Activated CD4-positive, alpha-beta T cell treated with anti-CD3 and anti-CD28 coated beads, Interleukin-2, amount 10 ng/mL, durations not matched to agents 24 days and 14 days (primary cell): Measurements from ENCODE around the gene MAP2K2. TPM values are rescaled to one million over a fixed set of nuclear protein-coding genes. Genes with fewer than 3 reads are reported as not detected.
"Not testable (repeated sequence)": the region's sequence is repeated elsewhere in the genome, so short reads cannot be mapped to it uniquely, and the experiment has no call there.

Source experiments
- DNase-seq: peaks from one replicate; pipeline ENCODE4 v3.0.0; 2022
- H3K27ac Mint-ChIP-seq: one replicate; pipeline ENCODE4 v1.8.0; 2022; ENCODE audit warnings: mild to moderate bottlenecking, mixed read lengths
- H3K27me3 Mint-ChIP-seq: one replicate; pipeline ENCODE4 v1.8.0; 2022; ENCODE audit warnings: mixed read lengths
- H3K36me3 Mint-ChIP-seq: one replicate; pipeline ENCODE4 v1.8.0; 2022; ENCODE audit warnings: low read depth, mild to moderate bottlenecking, mixed read lengths
- H3K4me1 Mint-ChIP-seq: one replicate; pipeline ENCODE4 v1.8.0; 2021; ENCODE audit warnings: mixed read lengths
- H3K4me3 Mint-ChIP-seq: one replicate; pipeline ENCODE4 v1.8.0; 2022; ENCODE audit warnings: mild to moderate bottlenecking, moderate library complexity, mixed read lengths
- H3K9me3 Mint-ChIP-seq: one replicate; pipeline ENCODE4 v1.8.0; 2021; ENCODE audit warnings: mixed read lengths
- intact Hi-C: fragments of 100-400 bp; cut with micrococcal nuclease; formaldehyde crosslinking; loops from one replicate; pipeline ENCODE4 v1.15.1; 2023
- total RNA-seq: library from RNA; stranded (reverse); gene quantifications from 2 replicates; pipeline ENCODE4 v1.2.3, GENCODE V29; 2022

MAP2K2 gene
- total RNA-seq, 1 donor from 2014 or later, result 135 TPM

DNA sequence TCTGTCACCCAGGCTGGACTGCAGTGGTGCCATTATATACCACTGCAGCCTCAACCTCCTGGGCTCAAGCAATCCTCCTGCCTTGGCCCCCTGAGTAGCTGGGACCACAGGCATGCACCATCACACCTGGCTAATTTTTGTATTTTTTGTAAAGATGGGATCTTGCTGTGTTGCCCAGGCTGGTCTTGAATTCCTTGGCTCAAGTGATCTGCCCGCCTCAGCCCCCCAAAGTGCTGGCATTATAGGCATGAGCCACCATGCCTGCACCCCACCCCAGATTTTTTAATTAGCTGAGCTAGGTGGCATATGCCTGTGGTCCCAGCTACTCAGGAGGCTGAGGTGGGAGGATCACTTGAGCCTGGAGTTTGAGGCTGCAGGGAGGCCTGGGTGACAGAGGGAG, 19.0 kb upstream of the MAP2K2 start:
- DNase-seq, H3K9me3 Mint-ChIP-seq, H3K27me3 Mint-ChIP-seq, H3K4me3 Mint-ChIP-seq, H3K4me1 Mint-ChIP-seq, H3K36me3 Mint-ChIP-seq, intact Hi-C loops, H3K27ac Mint-ChIP-seq: not testable (repeated sequence)

GRCh38 chr19:4140237-4140711, 16.4 kb upstream of the MAP2K2 start:
- H3K36me3 Mint-ChIP-seq, result no peaks in the 10 kb centered on the region
- peak; percentile 75 for DNase-seq
- intact Hi-C loops, result no loop called here
- peaks cover 7% of the 10 kb centered on the region for H3K27me3 Mint-ChIP-seq
- peaks cover 8% of the 10 kb centered on the region for H3K4me1 Mint-ChIP-seq
- H3K9me3 Mint-ChIP-seq, result no peaks in the 10 kb centered on the region
- H3K4me3 Mint-ChIP-seq, result no peak overlapping the region
- no peak overlapping the region for H3K27ac Mint-ChIP-seq

DNA sequence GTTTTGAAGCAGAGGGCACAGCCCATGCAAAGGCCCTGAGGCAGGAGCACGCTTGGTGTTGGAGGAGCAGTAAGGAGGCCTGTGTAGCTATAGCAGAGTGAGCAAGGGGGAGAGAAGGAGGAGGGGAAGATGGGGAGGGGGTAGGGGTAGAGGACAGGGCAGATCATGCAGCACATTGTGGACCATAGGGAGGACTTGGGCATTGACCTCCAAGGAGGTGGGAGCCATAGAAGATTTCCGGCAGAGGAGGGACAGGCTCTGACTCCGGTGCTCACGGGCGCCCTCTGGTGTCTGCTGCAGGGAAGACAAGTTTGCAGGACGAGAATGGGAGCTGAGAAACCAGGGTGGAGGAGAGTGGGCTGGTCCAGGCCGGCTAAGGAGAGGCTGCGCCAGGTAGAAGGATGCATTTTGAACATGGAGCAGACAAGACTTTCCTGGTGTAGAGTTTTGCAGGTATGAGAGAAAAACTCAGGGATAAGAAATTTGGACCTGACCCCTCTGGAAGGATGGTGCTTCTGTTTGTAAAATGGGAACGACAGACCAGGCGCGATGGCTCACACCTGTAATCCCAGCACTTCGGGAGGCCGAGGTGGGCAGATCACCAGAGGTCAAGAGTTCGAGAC, 15.8 kb upstream of the MAP2K2 start:
- H3K27me3 Mint-ChIP-seq, result peaks cover 6% of the 10 kb centered on the region
- DNase-seq, result peak; percentile 96
- no peaks in the 10 kb centered on the region for H3K9me3 Mint-ChIP-seq
- H3K4me1 Mint-ChIP-seq, result peaks cover 8% of the 10 kb centered on the region
- H3K27ac Mint-ChIP-seq, result peak overlapping the region; percentile 2
- H3K4me3 Mint-ChIP-seq, result peak overlapping the region; percentile 4
- intact Hi-C loops, result loop anchor here (2.0 kb wide), 1 partner anchor 153 kb away; no protein-coding TSS in a partner anchor
- no peaks in the 10 kb centered on the region for H3K36me3 Mint-ChIP-seq

- Mint-ChIP-seq H3K4me1 (peaks cover 8% of the 10 kb centered on the region), H3K4me3 (no peak overlapping the region), H3K9me3 (no peaks in the 10 kb centered on the region), H3K27ac (no peak overlapping the region), H3K36me3 (no peaks in the 10 kb centered on the region), H3K27me3 (peaks cover 4% of the 10 kb centered on the region)
- DNase-seq, result no peak
- intact Hi-C loops, result loop anchor here (2.0 kb wide), 1 partner anchor 152 kb away; no protein-coding TSS in a partner anchor
Observed at GRCh38 chr19:4138445-4138844, 14.5 kb upstream of the MAP2K2 start.

DNA sequence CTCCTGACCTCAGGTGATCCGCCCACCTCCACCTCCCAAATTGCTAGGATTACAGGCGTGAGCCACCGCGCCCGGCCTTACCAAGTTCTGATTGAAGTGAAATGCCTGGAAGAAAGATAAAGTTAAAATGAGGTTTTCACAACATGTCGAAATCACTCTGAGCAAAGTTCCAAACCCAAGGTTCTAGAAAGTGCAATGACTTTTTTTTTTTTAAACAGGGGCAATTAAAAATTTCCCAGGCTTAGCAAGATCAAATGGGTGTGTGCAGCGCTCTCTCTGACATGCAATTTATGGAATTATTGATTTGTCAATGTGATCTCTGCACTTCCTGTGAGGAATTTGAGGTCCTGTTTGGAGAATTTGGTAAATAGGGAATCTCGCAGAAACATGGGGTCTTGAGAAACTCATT, 12.8 kb upstream of the MAP2K2 start:
- H3K4me1 Mint-ChIP-seq, result peaks cover 8% of the 10 kb centered on the region
- H3K36me3 Mint-ChIP-seq, result no peaks in the 10 kb centered on the region
- no peak overlapping the region for H3K4me3 Mint-ChIP-seq
- H3K9me3 Mint-ChIP-seq, result no peaks in the 10 kb centered on the region
- H3K27ac Mint-ChIP-seq, result no peak overlapping the region
- DNase-seq, result no peak
- intact Hi-C loops, result no loop called here
- H3K27me3 Mint-ChIP-seq, result peaks cover 4% of the 10 kb centered on the region

GRCh38 chr19:4135386-4135785, 11.5 kb upstream of the MAP2K2 start:
- H3K4me1 Mint-ChIP-seq, intact Hi-C loops, H3K27ac Mint-ChIP-seq, H3K9me3 Mint-ChIP-seq, DNase-seq, H3K27me3 Mint-ChIP-seq, H3K36me3 Mint-ChIP-seq, H3K4me3 Mint-ChIP-seq: not testable (repeated sequence)

DNA sequence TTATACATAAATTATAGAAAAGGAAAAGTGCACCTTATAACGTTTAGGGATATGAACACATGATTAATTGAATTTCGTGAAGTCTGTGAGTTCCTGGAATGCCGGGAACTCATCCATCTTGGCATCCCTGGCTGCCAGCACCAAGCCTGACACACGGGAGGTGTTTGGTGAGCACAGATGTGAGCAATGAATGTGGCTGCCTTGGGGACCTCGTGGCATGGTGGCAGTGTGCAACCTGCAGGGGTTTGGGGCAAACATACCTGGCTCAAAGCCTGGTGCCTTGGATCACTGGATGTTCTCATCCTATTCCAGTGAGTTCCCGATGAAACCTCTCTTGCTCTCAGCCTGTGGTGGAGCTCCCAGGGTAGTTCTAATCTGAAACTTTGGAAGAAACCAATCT, 10.4 kb upstream of the MAP2K2 start:
- no peaks in the 10 kb centered on the region for H3K9me3 Mint-ChIP-seq
- H3K27ac Mint-ChIP-seq, result no peak overlapping the region
- H3K4me1 Mint-ChIP-seq, result no peaks in the 10 kb centered on the region
- no peaks in the 10 kb centered on the region for H3K36me3 Mint-ChIP-seq
- H3K27me3 Mint-ChIP-seq, result peaks cover 4% of the 10 kb centered on the region
- intact Hi-C loops, result no loop called here
- no peak overlapping the region for H3K4me3 Mint-ChIP-seq
- DNase-seq, result no peak

DNA sequence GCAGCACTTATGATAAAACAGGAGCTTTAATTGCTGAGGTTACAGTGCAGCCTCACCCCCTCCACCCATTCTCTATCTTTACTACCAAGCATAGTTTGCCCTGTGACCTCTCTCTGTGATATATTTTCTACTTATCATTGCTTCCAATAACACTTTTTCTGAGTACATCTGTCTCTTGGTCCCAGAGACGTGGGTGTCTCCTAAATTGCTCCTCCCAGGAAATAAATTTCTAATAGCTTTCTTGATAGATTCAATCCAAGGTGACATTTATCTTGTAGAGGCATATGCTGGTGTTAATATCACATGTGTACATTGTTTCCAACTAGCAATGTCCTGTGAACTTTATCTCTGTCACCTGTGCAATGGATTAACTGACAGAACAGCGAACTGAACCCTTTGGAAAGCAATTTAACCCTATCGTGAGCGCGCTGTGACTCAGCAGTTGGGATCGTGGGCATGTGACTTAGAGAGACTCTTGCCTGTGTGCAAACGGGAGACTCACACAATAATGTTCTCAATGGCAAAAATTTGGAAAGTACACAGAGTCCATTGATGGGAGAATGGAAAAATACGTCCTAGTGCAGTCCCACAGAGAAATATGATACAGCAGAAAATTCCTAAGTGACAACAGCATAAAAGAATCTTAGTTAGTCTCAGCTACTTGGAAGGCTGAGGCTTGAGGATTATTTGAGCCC, 7.0 kb upstream of the MAP2K2 start:
- no peaks in the 10 kb centered on the region for H3K36me3 Mint-ChIP-seq
- no peaks in the 10 kb centered on the region for H3K9me3 Mint-ChIP-seq
- H3K4me1 Mint-ChIP-seq, result peaks cover 3% of the 10 kb centered on the region
- no peak overlapping the region for H3K4me3 Mint-ChIP-seq
- no peak overlapping the region for H3K27ac Mint-ChIP-seq
- no peak for DNase-seq
- H3K27me3 Mint-ChIP-seq, result peaks cover 2% of the 10 kb centered on the region
- intact Hi-C loops, result no loop called here

DNA sequence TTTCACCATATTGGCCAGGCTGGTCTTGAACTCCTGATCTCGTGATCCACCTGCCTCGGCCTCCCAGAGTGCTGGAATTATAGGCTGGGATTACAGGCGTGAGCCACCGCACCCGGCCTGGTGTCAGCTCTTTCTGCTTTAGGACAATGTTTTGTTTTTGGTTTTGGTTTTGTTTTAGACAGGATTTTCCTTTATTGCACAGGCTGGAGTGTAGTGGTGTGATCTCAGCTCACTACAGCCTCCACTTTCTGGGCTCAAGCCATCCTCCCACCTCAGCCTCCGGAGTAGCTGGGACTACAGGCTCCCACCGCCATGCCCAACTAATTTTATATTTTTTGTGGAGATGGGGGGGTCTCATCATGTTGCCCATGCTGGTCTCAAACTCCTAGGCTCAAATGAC, 5.1 kb upstream of the MAP2K2 start:
- H3K36me3 Mint-ChIP-seq, H3K9me3 Mint-ChIP-seq, H3K27ac Mint-ChIP-seq, H3K27me3 Mint-ChIP-seq, DNase-seq, H3K4me1 Mint-ChIP-seq, intact Hi-C loops, H3K4me3 Mint-ChIP-seq: not testable (repeated sequence)

DNA sequence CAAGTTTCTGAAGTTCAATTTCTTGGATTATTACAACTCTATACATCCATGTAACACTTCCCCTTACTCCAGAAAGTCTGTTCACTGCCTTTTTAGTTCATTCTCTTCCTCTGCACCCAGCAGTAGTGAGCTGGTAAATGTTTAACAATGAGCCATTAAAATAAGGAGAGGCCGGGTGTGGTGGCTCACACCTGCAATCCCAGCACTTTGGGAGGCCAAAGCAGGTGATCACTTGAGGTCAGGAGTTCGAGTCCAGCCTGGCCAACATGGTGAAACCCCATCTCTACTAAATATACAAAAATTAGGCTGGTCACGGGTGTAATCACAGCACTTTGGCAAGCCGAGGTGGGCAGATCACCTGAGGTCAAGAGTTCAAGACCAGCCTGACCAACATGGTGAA, 3.4 kb upstream of the MAP2K2 start:
- H3K27me3 Mint-ChIP-seq, intact Hi-C loops, DNase-seq, H3K4me3 Mint-ChIP-seq, H3K9me3 Mint-ChIP-seq, H3K27ac Mint-ChIP-seq, H3K36me3 Mint-ChIP-seq: not testable (repeated sequence)
- peaks cover 16% of the 10 kb centered on the region for H3K4me1 Mint-ChIP-seq

DNA sequence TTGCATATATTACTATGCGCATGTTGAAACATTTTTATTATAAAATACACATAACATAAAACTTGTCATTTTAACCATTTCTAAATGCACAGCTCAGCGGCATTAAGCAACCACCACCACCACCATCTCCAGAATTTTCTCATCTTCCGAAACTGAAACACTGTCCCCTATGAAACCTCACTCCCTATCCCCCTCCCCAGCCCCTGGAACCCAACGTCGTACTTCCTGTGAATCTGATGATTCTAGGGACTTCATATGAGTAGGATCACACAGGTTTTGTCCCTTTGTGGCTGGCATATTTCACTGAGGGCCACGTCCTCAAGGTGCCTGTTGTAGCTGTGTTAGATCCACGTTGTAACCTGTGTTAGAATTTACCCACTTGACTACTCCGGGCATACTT, 716 bp upstream of the MAP2K2 start:
- Mint-ChIP-seq H3K36me3 (peaks cover 2% of the 10 kb centered on the region), H3K9me3 (no peaks in the 10 kb centered on the region), H3K27me3 (no peaks in the 10 kb centered on the region), H3K27ac (peak overlapping the region; percentile 67), H3K4me3 (peak overlapping the region; percentile 76), H3K4me1 (peaks cover 23% of the 10 kb centered on the region)
- DNase-seq, result no peak
- intact Hi-C loops, result loop anchor here (5.0 kb wide), 1 partner anchor 57 kb away; the partner anchor contains the start of gene ZBTB7A

- no peak for DNase-seq
- intact Hi-C loops, result loop anchor here (5.0 kb wide), 1 partner anchor 55 kb away; the partner anchor contains the start of gene ZBTB7A
- Mint-ChIP-seq H3K4me3 (peak overlapping the region; percentile 99), H3K27me3 (no peaks in the 10 kb centered on the region), H3K27ac (peak overlapping the region; percentile 95), H3K4me1 (peaks cover 25% of the 10 kb centered on the region), H3K36me3 (peaks cover 8% of the 10 kb centered on the region), H3K9me3 (no peaks in the 10 kb centered on the region)
Observed at GRCh38 chr19:4122480-4122879, 1.4 kb downstream of the MAP2K2 start.

- Mint-ChIP-seq H3K36me3 (peaks cover 10% of the 10 kb centered on the region), H3K9me3 (no peaks in the 10 kb centered on the region), H3K4me1 (peaks cover 27% of the 10 kb centered on the region), H3K4me3 (peak overlapping the region; percentile 55), H3K27ac (peak overlapping the region; percentile 45), H3K27me3 (no peaks in the 10 kb centered on the region)
- DNase-seq, result no peak
- intact Hi-C loops, result loop anchor here (5.0 kb wide), 1 partner anchor 55 kb away; the partner anchor contains the start of gene ZBTB7A
Observed at GRCh38 chr19:4121815-4122214, 2.1 kb downstream of the MAP2K2 start.

DNA sequence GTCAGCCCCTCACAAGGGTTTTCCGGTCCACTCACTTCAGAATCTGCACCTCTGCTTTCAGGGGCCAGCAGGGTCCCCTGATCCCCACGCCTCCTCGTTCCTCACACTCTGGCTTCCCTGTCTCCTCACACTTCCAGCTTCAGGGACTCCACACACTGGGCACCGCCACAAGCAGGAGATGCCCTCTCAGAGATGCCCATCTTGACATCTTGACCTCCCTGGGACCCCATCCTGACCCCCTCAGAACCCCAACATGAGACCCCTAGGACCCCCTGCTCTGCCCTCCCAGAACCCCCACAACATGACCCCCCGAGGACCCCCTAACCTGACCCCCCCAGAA, 2.7 kb downstream of the MAP2K2 start:
- H3K27me3 Mint-ChIP-seq, result no peaks in the 10 kb centered on the region
- peak overlapping the region; percentile 12 for H3K27ac Mint-ChIP-seq
- intact Hi-C loops, result loop anchor here (5.0 kb wide), 1 partner anchor 54 kb away; the partner anchor contains the start of gene ZBTB7A
- DNase-seq, result no peak
- H3K4me1 Mint-ChIP-seq, result peaks cover 27% of the 10 kb centered on the region
- no peak overlapping the region for H3K4me3 Mint-ChIP-seq
- peaks cover 12% of the 10 kb centered on the region for H3K36me3 Mint-ChIP-seq
- H3K9me3 Mint-ChIP-seq, result no peaks in the 10 kb centered on the region
